Activated T-helper 1 cell treated with anti-CD3 and anti-CD28 coated beads, Interleukin-12 subunit alpha, Interleukin-12 subunit beta, Interleukin-2, Interleukin-4 antibody, amounts not matched to agents 30 ng/mL and 10 ng/mL and 1 ng/mL, durations not matched to agents 14 hours and 24 hours and 36 hours (primary cell): ENCODE measurements around the gene PSMG2. TPM values are rescaled to one million over a fixed set of nuclear protein-coding genes. Genes with fewer than 3 reads are reported as not detected.
"Not testable (repeated sequence)": the region's sequence is repeated elsewhere in the genome, so short reads cannot be mapped to it uniquely, and the experiment has no call there.

Experiments used
- DNase-seq: peaks from one replicate; pipeline ENCODE4 v3.0.0; 2021; ENCODE audit warnings: low spot score
- H3K27ac Mint-ChIP-seq: one replicate; pipeline ENCODE4 v1.8.0; 2021; ENCODE audit warnings: mild to moderate bottlenecking, mixed read lengths
- H3K27me3 Mint-ChIP-seq: one replicate; pipeline ENCODE4 v1.8.0; 2022; ENCODE audit warnings: mild to moderate bottlenecking, moderate library complexity, mixed read lengths; ENCODE audit not compliant: insufficient read depth
- H3K36me3 Mint-ChIP-seq: one replicate; pipeline ENCODE4 v1.8.0; 2021; ENCODE audit warnings: low read depth, mixed read lengths
- H3K4me1 Mint-ChIP-seq: one replicate; pipeline ENCODE4 v1.8.0; 2021; ENCODE audit warnings: low read depth, mixed read lengths
- H3K4me3 Mint-ChIP-seq: one replicate; pipeline ENCODE4 v1.8.0; 2021; ENCODE audit warnings: mild to moderate bottlenecking, moderate library complexity, mixed read lengths
- H3K9me3 Mint-ChIP-seq: one replicate; pipeline ENCODE4 v1.8.0; 2021; ENCODE audit warnings: mixed read lengths
- intact Hi-C: fragments of 100-400 bp; cut with micrococcal nuclease; formaldehyde crosslinking; loops from one replicate; pipeline ENCODE4 v1.15.1; 2024
- total RNA-seq: library from RNA; stranded (reverse); gene quantifications from 2 replicates; pipeline ENCODE4 v1.2.3, GENCODE V29; 2022

Gene PSMG2
- total RNA-seq, 1 donor from 2014 or later: 113 TPM

DNA sequence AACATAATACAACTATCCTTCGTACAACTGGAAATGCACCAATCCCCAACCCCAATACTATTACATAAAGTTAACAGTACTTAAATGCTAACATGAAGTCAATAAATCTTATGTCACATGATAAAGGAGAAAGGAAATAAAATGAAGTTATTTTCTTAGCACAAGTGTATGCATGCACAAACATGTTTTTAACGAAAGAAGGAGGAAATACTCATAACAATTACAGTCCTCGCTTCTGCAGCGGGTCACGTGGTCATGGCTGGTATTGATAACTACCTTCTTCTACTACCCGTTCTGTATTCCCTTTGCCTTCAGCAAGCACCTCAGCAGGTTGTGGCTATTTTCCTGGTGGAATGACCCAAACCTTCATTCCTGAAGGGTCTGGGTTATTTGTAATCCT, 51.7 kb downstream of the PSMG2 start:
- intact Hi-C loops: no loop called here
- Mint-ChIP-seq H3K4me1 (peaks cover 13% of the 10 kb centered on the region), H3K9me3 (no peaks in the 10 kb centered on the region), H3K27me3 (no peaks in the 10 kb centered on the region), H3K4me3 (no peak overlapping the region), H3K36me3 (peaks cover 9% of the 10 kb centered on the region), H3K27ac (no peak overlapping the region)
- no peak for DNase-seq

DNA sequence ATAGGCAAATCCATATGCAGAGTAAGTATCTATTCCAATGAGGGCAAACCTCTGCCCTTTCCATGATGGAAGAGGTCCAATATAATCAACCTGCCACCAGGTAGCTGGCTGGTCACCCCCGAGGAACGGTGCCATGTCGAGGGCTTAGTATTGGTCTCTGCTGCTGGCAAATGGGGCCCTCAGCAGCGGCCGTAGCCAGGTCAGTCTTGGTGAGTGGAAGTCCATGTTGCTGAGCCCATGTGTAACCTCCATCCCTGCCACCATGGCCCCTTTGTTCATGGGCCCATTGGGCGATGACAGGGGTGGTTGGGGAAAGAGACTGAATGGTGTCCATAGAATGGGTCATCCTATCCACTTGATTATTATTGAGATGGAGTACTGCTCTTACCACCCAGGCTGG, 52.8 kb downstream of the PSMG2 start:
- H3K36me3 Mint-ChIP-seq, intact Hi-C loops, H3K27me3 Mint-ChIP-seq, H3K4me3 Mint-ChIP-seq, H3K9me3 Mint-ChIP-seq, DNase-seq, H3K4me1 Mint-ChIP-seq, H3K27ac Mint-ChIP-seq: not testable (repeated sequence)

DNA sequence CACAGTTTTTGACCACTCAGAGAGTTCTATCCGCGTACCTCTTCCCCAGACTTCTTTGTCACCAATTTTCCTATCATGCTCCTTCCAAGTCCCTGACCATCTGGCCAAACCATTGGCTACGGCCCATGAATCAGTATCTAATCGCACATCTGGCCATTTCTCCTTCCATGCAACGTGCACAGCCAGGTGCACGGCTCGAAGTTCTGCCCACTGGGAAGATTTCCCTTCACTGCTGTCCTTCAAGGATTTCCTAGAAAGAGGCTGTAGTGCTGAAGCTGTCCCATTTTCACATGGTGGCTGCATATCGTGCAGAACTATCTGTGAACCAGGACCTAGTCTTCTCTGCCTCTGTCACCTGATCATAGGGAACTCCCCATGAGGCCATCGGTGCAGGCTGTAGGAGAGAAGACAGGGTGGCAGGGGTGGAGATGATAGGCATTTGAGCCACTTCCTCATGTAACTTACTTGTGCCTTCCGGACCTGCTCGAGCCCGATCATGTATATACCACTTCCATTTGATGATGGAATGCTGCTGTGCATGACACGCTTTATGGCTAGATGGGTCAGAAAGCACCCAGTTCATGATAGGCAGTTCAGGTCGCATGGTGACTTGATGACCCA, 53.9 kb downstream of the PSMG2 start:
- H3K9me3 Mint-ChIP-seq, H3K4me3 Mint-ChIP-seq, intact Hi-C loops, H3K27me3 Mint-ChIP-seq, H3K27ac Mint-ChIP-seq, H3K4me1 Mint-ChIP-seq, H3K36me3 Mint-ChIP-seq, DNase-seq: not testable (repeated sequence)

DNA sequence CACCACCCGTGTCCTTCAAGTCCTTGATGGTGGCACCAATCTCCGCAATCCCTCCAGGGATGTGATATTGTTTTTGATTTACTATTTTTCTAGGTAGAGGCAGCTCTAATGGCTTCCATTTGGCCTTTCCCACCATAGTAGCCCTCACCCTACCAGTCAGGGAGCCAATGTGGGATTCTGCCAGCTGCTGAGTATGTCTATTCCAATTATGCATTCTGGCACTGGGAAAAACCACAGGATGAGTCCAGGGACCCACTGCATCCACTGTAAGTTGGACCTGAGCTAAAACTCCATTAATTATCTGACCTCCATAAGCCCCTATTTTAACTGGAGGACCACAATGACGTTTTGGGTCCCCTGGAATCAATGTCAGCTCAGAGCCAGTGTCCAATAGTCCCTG, 55.7 kb downstream of the PSMG2 start:
- H3K36me3 Mint-ChIP-seq, H3K4me1 Mint-ChIP-seq, H3K27me3 Mint-ChIP-seq, H3K9me3 Mint-ChIP-seq, H3K4me3 Mint-ChIP-seq, DNase-seq, intact Hi-C loops, H3K27ac Mint-ChIP-seq: not testable (repeated sequence)

DNA sequence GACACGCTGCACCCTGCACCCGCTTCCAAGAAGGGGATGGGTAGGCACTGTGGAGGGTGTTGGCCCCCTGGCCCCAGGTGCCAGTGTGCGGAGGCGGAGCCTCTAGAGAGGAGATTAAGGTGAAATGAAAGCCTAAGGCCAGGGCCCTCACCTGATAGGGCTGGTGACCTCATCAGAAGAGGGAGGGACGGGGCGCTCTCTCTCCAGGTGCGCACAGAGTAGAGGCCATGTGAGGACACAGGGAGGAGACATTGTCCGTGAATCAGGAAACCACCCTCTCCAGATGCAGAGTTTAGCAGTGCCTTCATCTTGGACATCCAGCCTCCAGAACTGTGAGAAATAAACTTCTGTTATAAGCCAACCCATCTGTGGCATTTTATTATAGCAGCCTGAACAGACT, 62.3 kb downstream of the PSMG2 start:
- intact Hi-C loops: no loop called here

DNA sequence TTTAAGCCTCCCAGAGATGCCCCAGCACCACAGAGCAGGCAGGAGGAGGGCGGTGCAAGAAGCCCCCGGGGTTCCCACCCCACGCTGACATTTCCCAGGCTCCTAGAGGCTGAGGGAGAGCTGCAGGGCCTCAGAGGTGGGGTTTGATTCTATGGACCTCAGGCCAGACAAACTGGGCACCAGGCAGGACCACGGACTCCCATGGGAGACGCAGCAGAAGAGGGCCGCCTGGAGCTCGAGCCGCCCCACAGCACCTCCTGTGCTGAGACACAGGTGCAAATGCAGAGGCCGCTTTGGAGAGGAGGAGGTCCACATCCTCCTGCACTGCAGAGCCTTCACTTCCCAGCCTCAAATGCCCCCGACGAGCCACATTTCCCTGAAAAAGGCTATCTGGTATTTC, 62.7 kb downstream of the PSMG2 start:
- no peak overlapping the region for H3K27ac Mint-ChIP-seq
- DNase-seq: no peak
- peaks cover 2% of the 10 kb centered on the region for H3K36me3 Mint-ChIP-seq

More for the DNA sequence above, 62.3 kb downstream of the PSMG2 start:
- no peak overlapping the region for H3K4me3 Mint-ChIP-seq
- no peak overlapping the region for H3K27ac Mint-ChIP-seq
- H3K27me3 Mint-ChIP-seq: peaks cover 1% of the 10 kb centered on the region
- DNase-seq: no peak
- H3K36me3 Mint-ChIP-seq: peaks cover 4% of the 10 kb centered on the region
- no peaks in the 10 kb centered on the region for H3K9me3 Mint-ChIP-seq
- no peaks in the 10 kb centered on the region for H3K4me1 Mint-ChIP-seq

DNA sequence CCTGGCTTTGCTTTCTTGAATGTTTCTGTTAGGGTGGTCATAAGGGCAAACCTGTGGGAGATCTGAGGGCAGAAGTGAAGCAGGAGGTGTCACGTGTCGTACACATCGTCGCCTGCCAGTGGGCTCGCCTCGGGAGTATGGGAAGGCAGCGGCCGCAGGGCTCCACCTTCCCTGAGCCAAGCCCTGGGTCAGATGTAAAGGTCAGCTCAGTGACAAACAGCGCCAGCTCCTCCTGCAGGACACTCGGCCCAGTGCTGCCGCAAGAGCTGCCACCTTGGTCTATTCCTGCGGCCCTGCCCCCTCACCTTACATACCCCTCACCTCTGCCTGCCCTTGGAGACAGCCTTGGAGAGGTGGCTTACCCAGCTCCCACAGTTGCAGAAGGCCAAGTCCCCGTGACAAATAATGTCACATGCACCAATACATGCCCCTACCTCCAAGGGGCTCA, 64.2 kb downstream of the PSMG2 start:
- peaks cover 2% of the 10 kb centered on the region for H3K36me3 Mint-ChIP-seq
- DNase-seq: no peak
- H3K27me3 Mint-ChIP-seq: peaks cover 1% of the 10 kb centered on the region
- H3K4me3 Mint-ChIP-seq: no peak overlapping the region
- H3K4me1 Mint-ChIP-seq: no peaks in the 10 kb centered on the region
- intact Hi-C loops: no loop called here
- no peak overlapping the region for H3K27ac Mint-ChIP-seq
- no peaks in the 10 kb centered on the region for H3K9me3 Mint-ChIP-seq

More for the DNA sequence above, 62.7 kb downstream of the PSMG2 start:
- intact Hi-C loops: no loop called here
- no peak overlapping the region for H3K4me3 Mint-ChIP-seq
- no peaks in the 10 kb centered on the region for H3K4me1 Mint-ChIP-seq
- H3K9me3 Mint-ChIP-seq: no peaks in the 10 kb centered on the region
- H3K27me3 Mint-ChIP-seq: peaks cover 1% of the 10 kb centered on the region

DNA sequence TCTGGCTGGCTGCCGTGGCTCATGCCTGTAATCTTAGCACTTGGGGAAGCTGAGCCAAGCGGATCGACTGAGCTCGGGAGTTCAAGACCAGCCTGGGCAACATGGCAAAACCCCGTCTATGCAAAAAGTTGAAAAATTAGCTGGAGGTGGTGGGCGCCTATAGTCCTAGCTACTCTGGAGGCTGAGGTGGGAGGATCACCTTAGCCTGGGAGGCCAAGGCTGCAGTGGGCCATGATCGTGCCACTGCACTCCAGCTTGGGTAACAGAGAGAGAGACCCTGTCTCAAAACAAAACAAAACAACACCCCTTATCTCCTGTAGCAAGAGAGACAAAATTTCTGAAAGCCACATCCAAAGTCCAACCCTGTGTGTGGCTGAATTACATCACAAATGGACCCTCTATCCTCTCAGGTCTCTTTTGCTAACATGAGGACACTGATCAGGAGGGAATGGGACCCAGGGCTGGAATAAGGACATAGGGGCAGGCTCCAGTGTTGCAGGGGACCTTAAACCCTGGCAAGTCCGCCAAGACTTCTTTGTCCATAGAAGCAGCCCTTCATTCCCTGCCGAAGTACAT, 64.8 kb downstream of the PSMG2 start:
- Mint-ChIP-seq H3K36me3 (peaks cover 2% of the 10 kb centered on the region), H3K4me3 (no peak overlapping the region), H3K27ac (no peak overlapping the region), H3K27me3 (peaks cover 1% of the 10 kb centered on the region), H3K9me3 (no peaks in the 10 kb centered on the region), H3K4me1 (no peaks in the 10 kb centered on the region)
- intact Hi-C loops: no loop called here
- no peak for DNase-seq

DNA sequence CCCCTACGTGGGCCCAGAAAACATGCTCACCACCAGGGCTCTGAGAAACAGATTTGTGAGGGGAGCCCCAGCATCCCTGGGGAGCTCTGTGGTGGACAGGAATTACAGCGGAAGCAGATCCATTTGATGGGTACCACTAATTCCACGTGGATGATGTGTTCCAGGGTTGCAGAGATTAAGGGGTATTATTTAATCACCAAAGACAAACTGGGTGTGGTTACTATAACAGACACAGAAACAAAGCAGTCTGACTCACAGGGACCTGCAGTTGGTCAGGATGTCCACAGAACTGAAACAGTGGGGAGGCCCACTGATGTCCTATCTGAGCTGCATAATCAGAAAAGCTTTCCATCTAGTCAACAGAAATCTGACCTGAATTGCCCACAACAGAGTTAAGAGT, 65.8 kb downstream of the PSMG2 start:
- no peaks in the 10 kb centered on the region for H3K9me3 Mint-ChIP-seq
- H3K36me3 Mint-ChIP-seq: peaks cover 2% of the 10 kb centered on the region
- intact Hi-C loops: no loop called here
- no peak overlapping the region for H3K27ac Mint-ChIP-seq
- no peak overlapping the region for H3K4me3 Mint-ChIP-seq
- H3K27me3 Mint-ChIP-seq: no peaks in the 10 kb centered on the region
- DNase-seq: no peak
- peaks cover 7% of the 10 kb centered on the region for H3K4me1 Mint-ChIP-seq

DNA sequence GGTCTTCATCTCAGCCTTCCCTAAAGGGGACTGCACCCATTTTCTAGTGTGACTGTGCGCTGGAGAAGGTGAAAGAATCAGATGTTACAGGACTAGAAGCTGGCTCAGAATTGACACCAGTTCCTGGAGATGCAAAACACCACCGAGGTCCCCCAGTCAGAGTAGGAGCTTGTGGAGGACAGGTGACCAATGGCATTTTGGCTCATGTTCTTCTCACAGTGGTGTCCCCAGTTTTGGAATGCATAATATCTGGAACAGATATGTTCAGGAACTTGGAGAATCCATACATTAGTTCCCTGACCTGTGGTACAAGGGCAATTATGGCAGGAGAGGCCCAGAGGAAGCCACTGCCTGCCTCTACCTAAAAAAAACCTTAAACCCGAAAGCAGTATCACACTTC, 66.3 kb downstream of the PSMG2 start:
- no peaks in the 10 kb centered on the region for H3K27me3 Mint-ChIP-seq
- no peaks in the 10 kb centered on the region for H3K9me3 Mint-ChIP-seq
- no peak overlapping the region for H3K4me3 Mint-ChIP-seq

DNA sequence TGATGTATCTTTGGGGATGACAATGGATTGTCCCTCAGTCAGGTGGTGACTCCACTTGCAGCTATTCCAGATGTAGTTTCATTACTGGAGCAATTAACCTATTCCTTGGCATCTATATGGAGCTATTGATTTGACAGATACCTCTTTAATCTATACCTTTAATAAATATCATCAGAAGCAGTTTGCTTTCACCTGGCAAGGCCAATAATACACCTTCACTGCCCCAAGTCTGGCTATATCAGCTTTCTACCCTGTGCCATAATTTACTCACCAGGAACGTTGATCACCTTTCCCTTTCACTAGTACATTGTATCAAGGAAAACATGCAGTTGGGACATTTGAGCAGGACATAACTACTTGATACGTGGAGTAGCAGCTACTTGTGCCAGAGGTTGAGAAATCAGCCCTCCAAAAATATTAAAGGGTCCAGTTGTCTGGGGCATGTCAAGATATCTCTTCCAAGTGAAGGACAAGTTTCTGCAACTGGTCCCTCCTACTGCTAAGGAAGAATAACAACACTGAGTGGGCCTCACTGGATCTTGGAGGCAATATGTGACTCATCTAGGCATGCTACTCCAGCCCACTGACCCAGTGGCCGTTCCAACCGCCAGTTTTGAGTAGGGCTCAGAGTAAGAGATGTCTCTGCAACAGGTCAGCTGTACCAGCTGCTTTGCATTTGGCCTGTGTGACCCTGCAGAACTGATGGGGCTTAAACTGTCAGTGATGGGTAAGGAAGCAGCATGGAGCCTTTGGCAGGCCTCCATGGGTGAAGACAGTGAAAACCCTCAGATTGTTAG, 67.0 kb downstream of the PSMG2 start:
- H3K4me1 Mint-ChIP-seq: peaks cover 12% of the 10 kb centered on the region
- no peaks in the 10 kb centered on the region for H3K9me3 Mint-ChIP-seq
- DNase-seq: no peak
- intact Hi-C loops: no loop called here
- H3K27ac Mint-ChIP-seq: no peak overlapping the region
- H3K4me3 Mint-ChIP-seq: no peak overlapping the region
- peaks cover 2% of the 10 kb centered on the region for H3K36me3 Mint-ChIP-seq
- H3K27me3 Mint-ChIP-seq: no peaks in the 10 kb centered on the region

More for the DNA sequence above, 66.3 kb downstream of the PSMG2 start:
- H3K27ac Mint-ChIP-seq: no peak overlapping the region
- peaks cover under 1% of the 10 kb centered on the region for H3K36me3 Mint-ChIP-seq
- H3K4me1 Mint-ChIP-seq: peaks cover 12% of the 10 kb centered on the region
- no peak for DNase-seq
- intact Hi-C loops: no loop called here

DNA sequence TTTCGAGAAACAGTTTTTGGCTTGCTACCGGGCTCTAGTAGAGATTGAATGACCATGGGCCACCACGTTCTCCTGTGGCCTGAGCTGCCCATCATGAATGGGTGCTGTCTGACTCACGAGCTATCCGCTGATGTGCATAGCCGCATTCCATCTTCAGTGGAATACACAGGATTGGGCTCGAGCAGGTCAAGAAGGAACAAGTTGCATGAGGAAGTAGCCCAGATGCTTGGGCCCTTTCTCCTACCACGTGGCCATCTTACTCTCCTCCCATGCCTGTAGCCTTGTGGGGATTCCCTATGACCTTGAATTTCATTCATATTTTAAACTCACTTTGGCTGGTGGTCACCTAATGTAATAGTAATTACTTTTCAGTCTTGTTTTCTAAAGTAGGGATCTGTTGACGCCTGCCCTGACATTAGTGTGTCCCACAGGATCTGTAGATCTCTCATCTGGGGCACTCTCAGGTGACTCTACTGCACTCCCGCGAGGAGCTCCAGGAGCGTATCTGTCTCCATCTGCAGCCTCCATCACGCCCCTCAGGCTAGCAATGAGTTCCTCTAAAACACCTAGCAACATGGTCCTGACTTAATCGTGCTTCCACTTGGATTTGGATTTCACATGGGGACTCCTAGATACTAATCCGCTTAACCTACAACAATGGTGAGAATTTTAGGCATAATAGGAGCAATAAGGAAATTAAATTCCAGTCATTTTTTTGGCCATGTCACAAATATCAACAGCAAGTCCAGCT, 67.8 kb downstream of the PSMG2 start:
- Mint-ChIP-seq H3K27me3 (no peaks in the 10 kb centered on the region), H3K9me3 (no peaks in the 10 kb centered on the region), H3K36me3 (peaks cover 2% of the 10 kb centered on the region), H3K27ac (no peak overlapping the region), H3K4me1 (peaks cover 12% of the 10 kb centered on the region), H3K4me3 (no peak overlapping the region)
- DNase-seq: no peak
- intact Hi-C loops: no loop called here

DNA sequence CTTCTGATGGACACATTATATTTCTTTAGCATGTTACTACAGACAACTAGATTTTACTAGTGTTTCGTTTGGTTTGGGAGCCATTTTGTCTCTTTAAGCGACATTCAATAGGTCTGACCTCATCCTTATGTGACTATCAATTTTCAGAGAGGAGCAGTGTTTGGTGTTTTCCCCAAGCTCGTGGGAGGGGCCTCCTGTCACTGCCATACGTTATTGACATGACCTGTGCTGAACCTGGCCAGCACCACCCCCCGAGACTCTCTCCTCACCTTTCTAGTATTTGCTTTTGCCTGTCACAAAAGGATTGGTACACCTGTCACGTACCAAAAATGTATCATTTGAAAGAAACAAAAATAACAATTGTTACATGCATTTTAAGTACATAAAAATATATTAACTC, 69.3 kb downstream of the PSMG2 start:
- H3K27ac Mint-ChIP-seq: no peak overlapping the region
- intact Hi-C loops: no loop called here
- H3K4me1 Mint-ChIP-seq: peaks cover 12% of the 10 kb centered on the region
- H3K9me3 Mint-ChIP-seq: peaks cover 4% of the 10 kb centered on the region
- H3K27me3 Mint-ChIP-seq: no peaks in the 10 kb centered on the region
- peaks cover 2% of the 10 kb centered on the region for H3K36me3 Mint-ChIP-seq
- no peak for DNase-seq
- no peak overlapping the region for H3K4me3 Mint-ChIP-seq
